Esophagus muscularis mucosa (tissue), 3 donors: Measurements from ENCODE around the gene LANCL2.

ENCODE experiments used
- POLR2A ChIP-seq: fragments of 450-650 bp; IDR thresholded peaks from one replicate; pipeline ENCODE4 v1.6.1; 2017; ENCODE audit warnings: antibody characterized with exemption, moderate library complexity, mild to moderate bottlenecking, low read depth
- TF ChIP-seq, protein P1 (sequence below), 3 experiments: fragments of 200-600 bp in 2 of 3; fragments of 450-650 bp in 1 of 3; sonication (generic) in 2 of 3; IDR thresholded peaks; one replicate each; pipeline ENCODE4 v1.5.1; 2017 to 2019; ENCODE audit warnings: antibody characterized with exemption in 3 of 3, mild to moderate bottlenecking in 2 of 3, moderate library complexity in 1 of 3

DNA sequence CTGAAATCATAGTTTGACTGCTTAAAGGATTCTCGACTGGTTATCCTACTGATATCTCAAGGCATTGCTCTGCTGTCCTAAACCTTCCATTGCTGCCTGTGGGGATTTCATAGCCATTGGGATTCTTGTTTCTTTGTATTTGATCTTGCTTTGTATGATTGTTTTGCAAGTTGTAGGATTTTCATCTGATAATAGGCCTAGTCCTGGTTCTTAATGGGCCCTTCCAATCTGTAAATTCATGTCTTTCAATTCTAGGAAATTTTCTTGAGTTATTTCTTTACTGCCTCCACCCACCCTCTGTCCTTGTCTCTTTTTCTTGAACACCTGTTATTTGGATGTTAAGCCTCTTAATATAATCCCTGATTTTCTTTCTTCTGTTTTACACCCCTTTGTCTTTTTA is 72.2 kb downstream of the LANCL2 start:
- TF ChIP-seq, protein P1, sequence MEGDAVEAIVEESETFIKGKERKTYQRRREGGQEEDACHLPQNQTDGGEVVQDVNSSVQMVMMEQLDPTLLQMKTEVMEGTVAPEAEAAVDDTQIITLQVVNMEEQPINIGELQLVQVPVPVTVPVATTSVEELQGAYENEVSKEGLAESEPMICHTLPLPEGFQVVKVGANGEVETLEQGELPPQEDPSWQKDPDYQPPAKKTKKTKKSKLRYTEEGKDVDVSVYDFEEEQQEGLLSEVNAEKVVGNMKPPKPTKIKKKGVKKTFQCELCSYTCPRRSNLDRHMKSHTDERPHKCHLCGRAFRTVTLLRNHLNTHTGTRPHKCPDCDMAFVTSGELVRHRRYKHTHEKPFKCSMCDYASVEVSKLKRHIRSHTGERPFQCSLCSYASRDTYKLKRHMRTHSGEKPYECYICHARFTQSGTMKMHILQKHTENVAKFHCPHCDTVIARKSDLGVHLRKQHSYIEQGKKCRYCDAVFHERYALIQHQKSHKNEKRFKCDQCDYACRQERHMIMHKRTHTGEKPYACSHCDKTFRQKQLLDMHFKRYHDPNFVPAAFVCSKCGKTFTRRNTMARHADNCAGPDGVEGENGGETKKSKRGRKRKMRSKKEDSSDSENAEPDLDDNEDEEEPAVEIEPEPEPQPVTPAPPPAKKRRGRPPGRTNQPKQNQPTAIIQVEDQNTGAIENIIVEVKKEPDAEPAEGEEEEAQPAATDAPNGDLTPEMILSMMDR (IDR thresholded peaks at IDR 0.05): no peak
- TF ChIP-seq POLR2A: no peak
